HCT116 (cell line): Measurements from ENCODE around the gene PRKG1. TPM values are rescaled to one million over a fixed set of nuclear protein-coding genes. Genes with fewer than 3 reads are reported as not detected.

Experiments
- ATAC-seq: fragments of 200-7000 bp; cut with Tn5 transposase; 2 replicates; pipeline ENCODE4 v1.9.1; 2020; ENCODE audit warnings: mild to moderate bottlenecking, moderate library complexity
- BruUV-seq: library from RNA; stranded (reverse); fragments of 400-500 nt; replicated peaks from 2 replicates; lab custom pipeline; 2021; lab: Mats Ljungman, UMichigan
- CTCF ChIA-PET: fragments of 300-600 bp; sonication (Branson Sonifier 250); formaldehyde crosslinking; loops from one replicate; lab custom pipeline; 2021; ENCODE audit warnings: antibody characterized with exemption; lab: Charles Lee
- POLR2A ChIA-PET: fragments of 300-600, 350-600 bp; sonication (Branson Sonifier 250); formaldehyde crosslinking; loops from one replicate; lab custom pipeline; 2021; ENCODE audit warnings: antibody characterized with exemption; lab: Charles Lee
- RAD21 ChIA-PET, 2 experiments: fragments of 300-600 bp; sonication (Branson Sonifier 250); formaldehyde crosslinking; loops; one replicate each; lab custom pipeline; 2023; ENCODE audit warnings: low total read pairs in 2 of 2; ENCODE audit not compliant: uncharacterized antibody in 2 of 2, unreplicated experiment in 2 of 2, low non-redundant PET in 1 of 2; lab: Charles Lee
- DNase-seq: peaks from one replicate; pipeline ENCODE4 v3.0.0-alpha.2; 2010; ENCODE audit warnings: low read depth, low spot score
- H2AFZ ChIP-seq: fragments of 200-600 bp; shearing (Covaris generic), sonication (generic); 2 replicates; pipeline ENCODE4 v1.6.1; 2017; ENCODE audit warnings: low read depth, mixed run types, mixed read lengths, antibody characterized with exemption, low read length; ENCODE audit not compliant: poor library complexity, severe bottlenecking
- H3K27ac ChIP-seq: 2 replicates; pipeline ENCODE4 v1.5.1; 2012; ENCODE audit warnings: low read depth, low read length
- H3K27me3 ChIP-seq: fragments of 200-600 bp; sonication (generic); 2 replicates; pipeline ENCODE4 v1.6.1; 2016; ENCODE audit warnings: mixed run types, low read length, mixed read lengths; ENCODE audit not compliant: insufficient read depth
- H3K36me3 ChIP-seq, 2 experiments: fragments of 200-500 bp in 1 of 2; fragments of 200-600 bp in 1 of 2; sonication (Bioruptor generic) in 1 of 2; sonication (generic) in 1 of 2; 2 replicates each; pipeline versions ENCODE4 v1.5.1 to v1.6.1; 2014 to 2016; ENCODE audit warnings: low read length in 2 of 2, inconsistent platforms in 1 of 2, mixed read lengths in 1 of 2, mixed run types in 1 of 2; ENCODE audit not compliant: insufficient read depth in 2 of 2, control insufficient read depth in 1 of 2
- H3K4me1 ChIP-seq, 2 experiments: fragments of 200-600 bp in 1 of 2; sonication (generic) in 1 of 2; 2 replicates each; pipeline versions ENCODE4 v1.5.1 to v1.6.1; 2012 to 2017; ENCODE audit warnings: low read length in 2 of 2, inconsistent platforms in 1 of 2, mild to moderate bottlenecking in 1 of 2, mixed read lengths in 1 of 2, mixed run types in 1 of 2, moderate library complexity in 1 of 2; ENCODE audit not compliant: insufficient read depth in 2 of 2, control insufficient read depth in 1 of 2
- H3K4me2 ChIP-seq: fragments of 200-600 bp; sonication (generic); 2 replicates; pipeline ENCODE4 v1.6.1; 2017; ENCODE audit warnings: mixed run types, low read length, mixed read lengths
- H3K4me3 ChIP-seq, 2 experiments: fragments of 200-600 bp in 1 of 2; sonication (generic) in 1 of 2; replicated peaks in 1 of 2; 2 replicates each; pipeline ENCODE4 v1.5.1; 2011 to 2016; ENCODE audit warnings: low read length in 2 of 2, control low read depth in 1 of 2, low read depth in 1 of 2, mild to moderate bottlenecking in 1 of 2, mixed read lengths in 1 of 2, mixed run types in 1 of 2
- H3K79me2 ChIP-seq: fragments of 200-600 bp; sonication (generic); 2 replicates; pipeline ENCODE4 v1.6.1; 2017; ENCODE audit warnings: mild to moderate bottlenecking, mixed run types, low read length, moderate library complexity, mixed read lengths; ENCODE audit not compliant: insufficient read depth
- H3K9ac ChIP-seq: fragments of 200-600 bp; sonication (generic); 2 replicates; pipeline ENCODE4 v1.6.1; 2016; ENCODE audit warnings: low read length, mixed read lengths
- H3K9me2 ChIP-seq: fragments of 200-600 bp; sonication (generic), shearing (Covaris generic); 2 replicates; pipeline ENCODE4 v1.6.1; 2017; ENCODE audit warnings: mixed run types, mild to moderate bottlenecking, moderate library complexity; ENCODE audit not compliant: insufficient read depth
- H3K9me3 ChIP-seq, 2 experiments: fragments of 200-500 bp in 1 of 2; fragments of 200-600 bp in 1 of 2; sonication (Bioruptor generic) in 1 of 2; sonication (generic) in 1 of 2; 2 replicates each; pipeline ENCODE4 v1.6.1; 2014 to 2017; ENCODE audit warnings: low read length in 2 of 2, mixed read lengths in 2 of 2, inconsistent platforms in 1 of 2, low read depth in 1 of 2, mild to moderate bottlenecking in 1 of 2, mixed run types in 1 of 2, moderate library complexity in 1 of 2; ENCODE audit not compliant: control insufficient read depth in 1 of 2, insufficient read depth in 1 of 2
- H4K20me1 ChIP-seq: fragments of 200-600 bp; sonication (generic), shearing (Covaris generic); 2 replicates; pipeline ENCODE4 v1.6.1; 2017; ENCODE audit warnings: mixed run types, mild to moderate bottlenecking, moderate library complexity; ENCODE audit not compliant: insufficient read depth
- JUND ChIP-seq: IDR thresholded peaks from 2 replicates; pipeline ENCODE4 v1.6.1; 2012
- POLR2A ChIP-seq: IDR thresholded peaks from 2 replicates; pipeline ENCODE4 v1.7.0; 2011; ENCODE audit warnings: borderline replicate concordance; ENCODE audit not compliant: insufficient read depth, insufficient read length; ENCODE audit errors: extremely low read depth
- RAD21 ChIP-seq: IDR thresholded peaks from 2 replicates; pipeline ENCODE4 v1.6.1; 2012; ENCODE audit warnings: low read depth, mild to moderate bottlenecking
- SP1 ChIP-seq: IDR thresholded peaks from 2 replicates; pipeline ENCODE4 v1.6.1; 2012; ENCODE audit warnings: low read depth
- YY1 ChIP-seq: IDR thresholded peaks from 2 replicates; pipeline ENCODE4 v1.6.1; 2011; ENCODE audit warnings: low read length, low read depth, moderate library complexity, mild to moderate bottlenecking; ENCODE audit not compliant: insufficient replicate concordance; ENCODE audit errors: extremely low read depth
- intact Hi-C: fragments of 100-400 bp; cut with micrococcal nuclease; formaldehyde crosslinking; loops from 2 replicates; pipeline ENCODE4 v1.10.0; 2022
- total RNA-seq: library from RNA; stranded (reverse); gene quantifications from one replicate; pipeline ENCODE4 v1.2.1, GENCODE V29; 2021; ENCODE audit not compliant: unreplicated experiment
- TF ChIP-seq, protein P1 (sequence below): IDR thresholded peaks from 2 replicates; pipeline ENCODE4 v1.6.1; 2012; ENCODE audit warnings: low read depth
- TF ChIP-seq, protein P2 (sequence below), 3 experiments: fragments of 200-600 bp in 1 of 3; sonication (generic) in 1 of 3; IDR thresholded peaks in 2 of 3; conservative IDR thresholded peaks in 1 of 3; 2 replicates each; pipeline ENCODE4 v1.5.1; 2012 to 2017; ENCODE audit warnings: low read depth in 2 of 3, low read length in 2 of 3, antibody characterized with exemption in 1 of 3, borderline replicate concordance in 1 of 3, control low read depth in 1 of 3, mild to moderate bottlenecking in 1 of 3, mixed read lengths in 1 of 3, mixed run types in 1 of 3, moderate library complexity in 1 of 3; ENCODE audit not compliant: insufficient read depth in 1 of 3

The PRKG1 gene
- total RNA-seq, 1 experiment from 2014 or later: 1.4 TPM

DNA sequence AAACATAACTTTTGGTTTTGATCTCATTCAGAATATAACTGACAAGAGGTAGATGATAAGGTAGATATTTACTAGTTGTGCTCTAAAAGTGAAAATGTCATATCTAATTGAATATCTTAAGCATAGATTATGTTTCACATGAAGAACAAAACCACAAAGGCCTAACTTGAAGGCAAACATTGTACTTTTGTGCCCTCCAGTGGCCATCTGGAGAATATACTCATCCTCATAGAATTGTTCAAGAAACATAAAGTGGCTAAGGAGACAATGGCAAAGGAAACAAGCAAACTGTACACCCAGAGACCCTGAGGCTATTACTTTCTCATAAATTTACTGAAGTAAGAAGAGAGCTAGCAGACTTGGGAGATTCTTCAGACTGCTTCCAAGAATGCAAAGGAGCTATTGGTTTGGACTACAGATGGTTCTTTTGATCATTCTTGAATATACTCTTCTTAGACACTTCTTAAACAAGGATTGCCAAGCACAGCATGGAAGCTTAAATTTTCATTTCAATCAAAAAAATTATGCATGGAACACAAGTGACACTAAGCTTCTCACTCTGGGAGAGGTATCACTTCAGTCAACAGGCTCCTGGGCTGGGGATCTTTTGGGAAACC, 1141.6 kb downstream of the PRKG1 start:
- ChIA-PET RAD21 (no interaction called here), POLR2A (no interaction called here), CTCF (interaction anchor here (0.8 to 1.0 kb wide), 2 partner anchors 15 to 826 kb away, joined by 3 to 4 read pairs; no protein-coding TSS in a partner anchor)
- TF ChIP-seq, protein P1, sequence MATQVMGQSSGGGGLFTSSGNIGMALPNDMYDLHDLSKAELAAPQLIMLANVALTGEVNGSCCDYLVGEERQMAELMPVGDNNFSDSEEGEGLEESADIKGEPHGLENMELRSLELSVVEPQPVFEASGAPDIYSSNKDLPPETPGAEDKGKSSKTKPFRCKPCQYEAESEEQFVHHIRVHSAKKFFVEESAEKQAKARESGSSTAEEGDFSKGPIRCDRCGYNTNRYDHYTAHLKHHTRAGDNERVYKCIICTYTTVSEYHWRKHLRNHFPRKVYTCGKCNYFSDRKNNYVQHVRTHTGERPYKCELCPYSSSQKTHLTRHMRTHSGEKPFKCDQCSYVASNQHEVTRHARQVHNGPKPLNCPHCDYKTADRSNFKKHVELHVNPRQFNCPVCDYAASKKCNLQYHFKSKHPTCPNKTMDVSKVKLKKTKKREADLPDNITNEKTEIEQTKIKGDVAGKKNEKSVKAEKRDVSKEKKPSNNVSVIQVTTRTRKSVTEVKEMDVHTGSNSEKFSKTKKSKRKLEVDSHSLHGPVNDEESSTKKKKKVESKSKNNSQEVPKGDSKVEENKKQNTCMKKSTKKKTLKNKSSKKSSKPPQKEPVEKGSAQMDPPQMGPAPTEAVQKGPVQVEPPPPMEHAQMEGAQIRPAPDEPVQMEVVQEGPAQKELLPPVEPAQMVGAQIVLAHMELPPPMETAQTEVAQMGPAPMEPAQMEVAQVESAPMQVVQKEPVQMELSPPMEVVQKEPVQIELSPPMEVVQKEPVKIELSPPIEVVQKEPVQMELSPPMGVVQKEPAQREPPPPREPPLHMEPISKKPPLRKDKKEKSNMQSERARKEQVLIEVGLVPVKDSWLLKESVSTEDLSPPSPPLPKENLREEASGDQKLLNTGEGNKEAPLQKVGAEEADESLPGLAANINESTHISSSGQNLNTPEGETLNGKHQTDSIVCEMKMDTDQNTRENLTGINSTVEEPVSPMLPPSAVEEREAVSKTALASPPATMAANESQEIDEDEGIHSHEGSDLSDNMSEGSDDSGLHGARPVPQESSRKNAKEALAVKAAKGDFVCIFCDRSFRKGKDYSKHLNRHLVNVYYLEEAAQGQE: no peak
- TF ChIP-seq POLR2A: no peak
- TF ChIP-seq SP1: no peak
- TF ChIP-seq YY1: no peak
- TF ChIP-seq RAD21: peak; percentile 81
- no peak for TF ChIP-seq JUND
- TF ChIP-seq, protein P2, sequence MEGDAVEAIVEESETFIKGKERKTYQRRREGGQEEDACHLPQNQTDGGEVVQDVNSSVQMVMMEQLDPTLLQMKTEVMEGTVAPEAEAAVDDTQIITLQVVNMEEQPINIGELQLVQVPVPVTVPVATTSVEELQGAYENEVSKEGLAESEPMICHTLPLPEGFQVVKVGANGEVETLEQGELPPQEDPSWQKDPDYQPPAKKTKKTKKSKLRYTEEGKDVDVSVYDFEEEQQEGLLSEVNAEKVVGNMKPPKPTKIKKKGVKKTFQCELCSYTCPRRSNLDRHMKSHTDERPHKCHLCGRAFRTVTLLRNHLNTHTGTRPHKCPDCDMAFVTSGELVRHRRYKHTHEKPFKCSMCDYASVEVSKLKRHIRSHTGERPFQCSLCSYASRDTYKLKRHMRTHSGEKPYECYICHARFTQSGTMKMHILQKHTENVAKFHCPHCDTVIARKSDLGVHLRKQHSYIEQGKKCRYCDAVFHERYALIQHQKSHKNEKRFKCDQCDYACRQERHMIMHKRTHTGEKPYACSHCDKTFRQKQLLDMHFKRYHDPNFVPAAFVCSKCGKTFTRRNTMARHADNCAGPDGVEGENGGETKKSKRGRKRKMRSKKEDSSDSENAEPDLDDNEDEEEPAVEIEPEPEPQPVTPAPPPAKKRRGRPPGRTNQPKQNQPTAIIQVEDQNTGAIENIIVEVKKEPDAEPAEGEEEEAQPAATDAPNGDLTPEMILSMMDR (IDR thresholded peaks at IDR 0.05 in 2 of 3, conservative IDR thresholded peaks at IDR 0.05 in 1 of 3; ENCODE audit: borderline replicate concordance in 1 of 3, insufficient read depth in 1 of 3, low read depth in 2 of 3, low read length in 2 of 3): peak; percentile 51 to 80 (median 64); a peak in 5 of 6 replicates
- no TSS peak for BruUV-seq
- no peaks in the 10 kb centered on the region for H3K9me2 ChIP-seq
- no peaks in the 10 kb centered on the region for H3K36me3 ChIP-seq
- no peak overlapping the region for H3K4me3 ChIP-seq
- ATAC-seq: peak; percentile 69
- no peaks in the 10 kb centered on the region; a peak in 1 of 4 replicates for H3K4me1 ChIP-seq
- H3K9me3 ChIP-seq: no peaks in the 10 kb centered on the region
- no peaks in the 10 kb centered on the region for H3K79me2 ChIP-seq
- intact Hi-C loops: loop anchor here (1.0 to 5.0 kb wide), 4 partner anchors 254 to 1215 kb away; no protein-coding TSS in a partner anchor
- no peaks in the 10 kb centered on the region for H3K27me3 ChIP-seq
- no peak overlapping the region for H2AFZ ChIP-seq
- peak; percentile 60 for DNase-seq
- H3K4me2 ChIP-seq: no peak overlapping the region
- H3K27ac ChIP-seq: no peak overlapping the region
- H4K20me1 ChIP-seq: no peaks in the 10 kb centered on the region
- no peak overlapping the region for H3K9ac ChIP-seq
